ENCODE data around the gene APBA3.
A peak's percentile ranks its signal among the peaks of the same experiment; 100 is the strongest.

Gene APBA3

DNA sequence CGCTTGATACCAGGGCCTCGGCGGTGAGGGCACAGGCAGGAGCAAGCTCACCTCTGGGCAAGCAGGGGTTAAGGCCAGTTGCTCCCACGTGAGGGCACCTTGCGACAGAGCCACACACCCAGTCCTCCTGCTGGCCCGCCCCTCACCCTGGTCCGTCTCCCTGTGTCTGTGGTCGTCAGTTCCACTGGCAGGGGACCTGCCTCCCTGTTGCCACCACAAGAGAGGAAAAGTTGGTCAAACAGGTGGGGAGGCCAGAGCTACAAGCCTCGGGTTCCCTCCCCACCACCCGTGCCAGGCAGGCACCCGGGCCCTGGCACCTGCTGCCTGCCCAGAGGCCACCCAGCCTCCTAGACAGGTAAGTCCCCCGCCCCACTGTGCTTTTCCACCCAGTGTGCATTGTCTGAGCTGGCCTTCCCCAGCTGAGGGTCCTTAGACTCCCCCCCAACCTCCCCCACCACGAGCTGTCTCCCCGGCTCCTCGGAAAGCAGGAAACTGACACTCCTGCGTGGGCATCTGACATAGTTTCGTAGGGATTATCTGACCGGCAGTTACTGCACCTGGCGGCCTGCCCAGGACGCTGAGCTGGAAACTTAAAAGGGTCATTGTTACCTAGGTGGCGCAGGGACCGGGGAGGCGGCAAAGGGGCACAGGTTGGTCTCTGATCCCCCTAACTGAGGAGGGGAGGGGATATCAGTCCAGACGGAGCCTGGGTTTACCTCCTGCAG, 53.1 kb downstream of the APBA3 start, which contains the start of gene TJP3 (continued):
- TF ChIP-seq, protein P1, sequence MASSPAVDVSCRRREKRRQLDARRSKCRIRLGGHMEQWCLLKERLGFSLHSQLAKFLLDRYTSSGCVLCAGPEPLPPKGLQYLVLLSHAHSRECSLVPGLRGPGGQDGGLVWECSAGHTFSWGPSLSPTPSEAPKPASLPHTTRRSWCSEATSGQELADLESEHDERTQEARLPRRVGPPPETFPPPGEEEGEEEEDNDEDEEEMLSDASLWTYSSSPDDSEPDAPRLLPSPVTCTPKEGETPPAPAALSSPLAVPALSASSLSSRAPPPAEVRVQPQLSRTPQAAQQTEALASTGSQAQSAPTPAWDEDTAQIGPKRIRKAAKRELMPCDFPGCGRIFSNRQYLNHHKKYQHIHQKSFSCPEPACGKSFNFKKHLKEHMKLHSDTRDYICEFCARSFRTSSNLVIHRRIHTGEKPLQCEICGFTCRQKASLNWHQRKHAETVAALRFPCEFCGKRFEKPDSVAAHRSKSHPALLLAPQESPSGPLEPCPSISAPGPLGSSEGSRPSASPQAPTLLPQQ (tag by site-specific recombination; IDR thresholded peaks at IDR 0.05), result 0 out of 2 replicates have a peak, but pooled peaks have one; percentile 53
- TF ChIP-seq, protein P2, sequence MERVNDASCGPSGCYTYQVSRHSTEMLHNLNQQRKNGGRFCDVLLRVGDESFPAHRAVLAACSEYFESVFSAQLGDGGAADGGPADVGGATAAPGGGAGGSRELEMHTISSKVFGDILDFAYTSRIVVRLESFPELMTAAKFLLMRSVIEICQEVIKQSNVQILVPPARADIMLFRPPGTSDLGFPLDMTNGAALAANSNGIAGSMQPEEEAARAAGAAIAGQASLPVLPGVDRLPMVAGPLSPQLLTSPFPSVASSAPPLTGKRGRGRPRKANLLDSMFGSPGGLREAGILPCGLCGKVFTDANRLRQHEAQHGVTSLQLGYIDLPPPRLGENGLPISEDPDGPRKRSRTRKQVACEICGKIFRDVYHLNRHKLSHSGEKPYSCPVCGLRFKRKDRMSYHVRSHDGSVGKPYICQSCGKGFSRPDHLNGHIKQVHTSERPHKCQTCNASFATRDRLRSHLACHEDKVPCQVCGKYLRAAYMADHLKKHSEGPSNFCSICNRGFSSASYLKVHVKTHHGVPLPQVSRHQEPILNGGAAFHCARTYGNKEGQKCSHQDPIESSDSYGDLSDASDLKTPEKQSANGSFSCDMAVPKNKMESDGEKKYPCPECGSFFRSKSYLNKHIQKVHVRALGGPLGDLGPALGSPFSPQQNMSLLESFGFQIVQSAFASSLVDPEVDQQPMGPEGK (tag by site-specific recombination; IDR thresholded peaks at IDR 0.05), result 0 out of 2 replicates have a peak, but pooled peaks have one; percentile 35
- TF ChIP-seq, protein P3, sequence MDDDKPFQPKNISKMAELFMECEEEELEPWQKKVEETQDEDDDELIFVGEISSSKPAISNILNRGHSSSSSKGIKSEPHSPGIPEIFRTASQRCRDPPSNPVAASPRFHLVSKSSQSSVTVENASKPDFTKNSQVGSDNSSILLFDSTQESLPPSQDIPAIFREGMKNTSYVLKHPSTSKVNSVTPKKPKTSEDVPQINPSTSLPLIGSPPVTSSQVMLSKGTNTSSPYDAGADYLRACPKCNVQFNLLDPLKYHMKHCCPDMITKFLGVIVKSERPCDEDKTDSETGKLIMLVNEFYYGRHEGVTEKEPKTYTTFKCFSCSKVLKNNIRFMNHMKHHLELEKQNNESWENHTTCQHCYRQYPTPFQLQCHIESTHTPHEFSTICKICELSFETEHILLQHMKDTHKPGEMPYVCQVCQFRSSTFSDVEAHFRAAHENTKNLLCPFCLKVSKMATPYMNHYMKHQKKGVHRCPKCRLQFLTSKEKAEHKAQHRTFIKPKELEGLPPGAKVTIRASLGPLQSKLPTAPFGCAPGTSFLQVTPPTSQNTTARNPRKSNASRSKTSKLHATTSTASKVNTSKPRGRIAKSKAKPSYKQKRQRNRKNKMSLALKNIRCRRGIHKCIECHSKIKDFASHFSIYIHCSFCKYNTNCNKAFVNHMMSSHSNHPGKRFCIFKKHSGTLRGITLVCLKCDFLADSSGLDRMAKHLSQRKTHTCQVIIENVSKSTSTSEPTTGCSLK (tag by site-specific recombination; IDR thresholded peaks at IDR 0.05), result no peak
- TF ChIP-seq SCRT2 (tag by site-specific recombination; IDR thresholded peaks at IDR 0.05) (peak; percentile 24; the same call in 1 of the 2 replicates), ZNF837 (tag by site-specific recombination; IDR thresholded peaks at IDR 0.05) (no peak), ZFP69B (tag by site-specific recombination; IDR thresholded peaks at IDR 0.05) (0 out of 2 replicates have a peak, but pooled peaks have one; percentile 24), ZFHX2 (tag by site-specific recombination; conservative IDR thresholded peaks at IDR 0.05) (peak; percentile 57), ZSCAN23 (tag by site-specific recombination; IDR thresholded peaks at IDR 0.05) (no peak), ZNF416 (tag by site-specific recombination; IDR thresholded peaks at IDR 0.05) (no peak)
- TF ChIP-seq, protein P4, sequence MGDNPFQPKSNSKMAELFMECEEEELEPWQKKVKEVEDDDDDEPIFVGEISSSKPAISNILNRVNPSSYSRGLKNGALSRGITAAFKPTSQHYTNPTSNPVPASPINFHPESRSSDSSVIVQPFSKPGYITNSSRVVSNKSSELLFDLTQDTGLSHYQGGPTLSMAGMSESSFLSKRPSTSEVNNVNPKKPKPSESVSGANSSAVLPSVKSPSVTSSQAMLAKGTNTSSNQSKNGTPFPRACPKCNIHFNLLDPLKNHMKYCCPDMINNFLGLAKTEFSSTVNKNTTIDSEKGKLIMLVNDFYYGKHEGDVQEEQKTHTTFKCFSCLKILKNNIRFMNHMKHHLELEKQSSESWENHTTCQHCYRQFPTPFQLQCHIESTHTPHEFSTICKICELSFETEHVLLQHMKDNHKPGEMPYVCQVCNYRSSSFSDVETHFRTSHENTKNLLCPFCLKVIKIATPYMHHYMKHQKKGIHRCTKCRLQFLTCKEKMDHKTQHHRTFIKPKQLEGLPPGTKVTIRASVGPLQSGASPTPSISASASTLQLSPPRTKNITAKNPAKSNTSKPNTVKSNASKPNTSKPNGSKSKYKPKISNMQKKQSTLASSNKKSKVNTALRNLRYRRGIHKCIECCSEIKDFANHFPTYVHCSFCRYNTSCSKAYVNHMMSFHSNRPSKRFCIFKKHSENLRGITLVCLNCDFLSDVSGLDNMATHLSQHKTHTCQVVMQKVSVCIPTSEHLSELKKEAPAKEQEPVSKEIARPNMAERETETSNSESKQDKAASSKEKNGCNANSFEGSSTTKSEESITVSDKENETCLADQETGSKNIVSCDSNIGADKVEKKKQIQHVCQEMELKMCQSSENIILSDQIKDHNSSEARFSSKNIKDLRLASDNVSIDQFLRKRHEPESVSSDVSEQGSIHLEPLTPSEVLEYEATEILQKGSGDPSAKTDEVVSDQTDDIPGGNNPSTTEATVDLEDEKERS (tag by site-specific recombination; IDR thresholded peaks at IDR 0.05), result no peak
- TF ChIP-seq, protein P5, sequence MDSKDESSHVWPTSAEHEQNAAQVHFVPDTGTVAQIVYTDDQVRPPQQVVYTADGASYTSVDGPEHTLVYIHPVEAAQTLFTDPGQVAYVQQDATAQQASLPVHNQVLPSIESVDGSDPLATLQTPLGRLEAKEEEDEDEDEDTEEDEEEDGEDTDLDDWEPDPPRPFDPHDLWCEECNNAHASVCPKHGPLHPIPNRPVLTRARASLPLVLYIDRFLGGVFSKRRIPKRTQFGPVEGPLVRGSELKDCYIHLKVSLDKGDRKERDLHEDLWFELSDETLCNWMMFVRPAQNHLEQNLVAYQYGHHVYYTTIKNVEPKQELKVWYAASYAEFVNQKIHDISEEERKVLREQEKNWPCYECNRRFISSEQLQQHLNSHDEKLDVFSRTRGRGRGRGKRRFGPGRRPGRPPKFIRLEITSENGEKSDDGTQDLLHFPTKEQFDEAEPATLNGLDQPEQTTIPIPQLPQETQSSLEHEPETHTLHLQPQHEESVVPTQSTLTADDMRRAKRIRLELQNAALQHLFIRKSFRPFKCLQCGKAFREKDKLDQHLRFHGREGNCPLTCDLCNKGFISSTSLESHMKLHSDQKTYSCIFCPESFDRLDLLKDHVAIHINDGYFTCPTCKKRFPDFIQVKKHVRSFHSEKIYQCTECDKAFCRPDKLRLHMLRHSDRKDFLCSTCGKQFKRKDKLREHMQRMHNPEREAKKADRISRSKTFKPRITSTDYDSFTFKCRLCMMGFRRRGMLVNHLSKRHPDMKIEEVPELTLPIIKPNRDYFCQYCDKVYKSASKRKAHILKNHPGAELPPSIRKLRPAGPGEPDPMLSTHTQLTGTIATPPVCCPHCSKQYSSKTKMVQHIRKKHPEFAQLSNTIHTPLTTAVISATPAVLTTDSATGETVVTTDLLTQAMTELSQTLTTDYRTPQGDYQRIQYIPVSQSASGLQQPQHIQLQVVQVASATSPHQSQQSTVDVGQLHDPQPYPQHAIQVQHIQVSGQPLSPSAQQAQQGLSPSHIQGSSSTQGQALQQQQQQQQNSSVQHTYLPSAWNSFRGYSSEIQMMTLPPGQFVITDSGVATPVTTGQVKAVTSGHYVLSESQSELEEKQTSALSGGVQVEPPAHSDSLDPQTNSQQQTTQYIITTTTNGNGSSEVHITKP (tag by site-specific recombination; IDR thresholded peaks at IDR 0.05), result 0 out of 2 replicates have a peak, but pooled peaks have one; percentile 5

DNA sequence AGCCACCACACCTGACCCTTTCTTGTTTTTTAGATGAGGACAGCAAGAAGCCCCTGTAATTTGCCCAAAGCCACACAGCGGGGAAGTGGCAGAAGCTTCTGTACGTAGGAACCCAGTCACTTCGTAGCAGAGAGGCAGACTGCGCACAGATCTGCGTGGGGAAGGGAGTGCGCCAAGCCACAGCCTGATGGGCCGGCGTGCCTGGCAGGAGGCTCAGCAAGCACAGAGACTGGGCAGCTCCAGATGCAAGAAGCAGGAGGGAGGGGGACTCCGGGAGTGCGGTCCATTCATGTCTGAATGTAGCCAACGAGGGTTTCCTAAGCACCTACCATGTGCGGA, 53.7 kb downstream of the APBA3 start:
- Histone ChIP-seq H3K36me3 (ENCODE audit: control insufficient read depth in 2 of 2, insufficient read depth in 1 of 2, low read length in 2 of 2) (no peaks in the 10 kb centered on the region), H3K4me3 (ENCODE audit: low read depth, low read length) (no peak overlapping the region), H3K9me3 (ENCODE audit: control insufficient read depth, insufficient read depth, low read depth, low read length) (no peaks in the 10 kb centered on the region), H3K4me1 (ENCODE audit: control insufficient read depth, insufficient read depth, low read length) (peaks cover 4% of the 10 kb centered on the region; the same call in 1 of the 2 replicates), H3K27ac (ENCODE audit: extremely low read depth, low read depth, low read length) (no peak overlapping the region)
- POLR2A ChIA-PET, result no interaction called here
- CTCF ChIA-PET, result interaction anchor here (0.6 to 1.5 kb wide), 2 partner anchors 11 to 182 kb away, joined by 3 to 7 read pairs; no protein-coding TSS in a partner anchor
- peak; percentile 77; the same call in 1 of the 2 replicates for TF ChIP-seq ZNF664 (tag by site-specific recombination; IDR thresholded peaks at IDR 0.05)
- TF ChIP-seq, protein P3 (tag by site-specific recombination; IDR thresholded peaks at IDR 0.05), result no peak

All from HEK293 (cell line).